ENCODE data around the gene MAPK9. TPM values are rescaled to one million over a fixed set of nuclear protein-coding genes. Genes with fewer than 3 reads are reported as not detected.

MAPK9 gene
- total RNA-seq, 1 experiment from 2014 or later = 38.6 TPM

GRCh38 chr5:180341595-180341994 lies 49.7 kb upstream of the MAPK9 start:
- Histone ChIP-seq H2BK20ac (ENCODE audit: low read depth, low read length, poor library complexity, severe bottlenecking) (no peak overlapping the region), H3K23me2 (ENCODE audit: insufficient read length, low read depth, low read length, poor library complexity, severe bottlenecking) (no peaks in the 10 kb centered on the region), H4K20me1 (ENCODE audit: control insufficient read depth, insufficient read depth, insufficient read length) (no peaks in the 10 kb centered on the region), H3K23ac (ENCODE audit: insufficient read length, low read depth, low read length) (no peak overlapping the region), H3K9me3 (ENCODE audit: control insufficient read depth, low read depth, low read length) (no peaks in the 10 kb centered on the region), H3T11ph (ENCODE audit: low read length) (no peak overlapping the region), H2AFZ (ENCODE audit: low read length) (no peak overlapping the region), H3K4me1 (ENCODE audit: insufficient read depth, low read length) (peaks cover 22% of the 10 kb centered on the region; the same call in 1 of the 2 replicates), H3K27me3 (ENCODE audit: insufficient read depth, low read length) (no peaks in the 10 kb centered on the region), H2AK5ac (ENCODE audit: insufficient read length, low read length) (no peak overlapping the region), H4K8ac (replicated peaks; ENCODE audit: insufficient read length, low read depth, low read length) (no peak overlapping the region), H2BK15ac (ENCODE audit: low read depth, low read length) (no peak overlapping the region), H3K79me2 (ENCODE audit: insufficient read depth, low read length) (peaks cover 12% of the 10 kb centered on the region; the same call in 1 of the 2 replicates), H2BK120ac (ENCODE audit: low read depth, low read length, poor library complexity, severe bottlenecking) (no peak overlapping the region), H3K4ac (ENCODE audit: low read depth, low read length) (no peak overlapping the region), H3K14ac (ENCODE audit: insufficient read depth, low read length) (no peak overlapping the region), H2BK12ac (ENCODE audit: insufficient read length, low read depth, low read length) (no peak overlapping the region), H3K18ac (ENCODE audit: insufficient read length, low read depth, low read length) (no peak overlapping the region), H3K79me1 (ENCODE audit: insufficient read depth, low read depth, low read length, poor library complexity, severe bottlenecking) (peaks cover 7% of the 10 kb centered on the region), H4K5ac (ENCODE audit: insufficient read length, low read depth, low read length) (no peak overlapping the region), H2BK5ac (ENCODE audit: insufficient read length, low read length) (no peak overlapping the region), H3K4me2 (ENCODE audit: insufficient read depth, insufficient read length, low read length) (no peak overlapping the region), H3K9ac (ENCODE audit: extremely low read depth, insufficient read length, low read length) (no peak overlapping the region), H3K27ac (ENCODE audit: insufficient read length, low read depth, low read length) (no peak overlapping the region), H4K91ac (ENCODE audit: insufficient read length, low read depth, low read length) (no peak overlapping the region), H3K56ac (ENCODE audit: insufficient read length, low read depth, low read length) (no peak overlapping the region)
- Mint-ChIP-seq H3K27ac (peak overlapping the region; percentile 72 to 95 (median 84)), H3K9me3 (no peaks in the 10 kb centered on the region; a peak in 1 of 5 replicates), H3K4me3 (no peak overlapping the region; a peak in 1 of 5 replicates), H3K27me3 (ENCODE audit: low read depth) (no peaks in the 10 kb centered on the region; the same call in 1 of the 2 replicates), H3K36me3 (ENCODE audit: insufficient read depth in 1 of 3, low read depth in 3 of 3) (peaks cover 37 to 44% (median 40%) of the 10 kb centered on the region in 3 experiments), H3K4me1 (peaks cover 63 to 70% of the 10 kb centered on the region in 2 experiments)
- no CpG with 5 or more reads among the region's 8 CpGs for WGBS (ENCODE audit: extremely low coverage, insufficient read length, low lambda C conversion rate)
- DNase-seq = no peak
- TF ChIP-seq CTCF (conservative IDR thresholded peaks at IDR 0.05) = no peak

All from H9 (cell line).